MM.1S (cell line): ENCODE data around the gene GABBR1.
"Not testable (repeated sequence)": the region's sequence is repeated elsewhere in the genome, so short reads cannot be mapped to it uniquely, and the experiment has no call there.

Experiments
- DNase-seq: peaks from one replicate; pipeline ENCODE4 v3.0.0-alpha.2; 2015
- H2AFZ ChIP-seq: fragments of 300-600 bp; sonication (generic); 2 replicates; pipeline ENCODE4 v1.6.0; 2016; ENCODE audit warnings: antibody characterized with exemption, low read length
- H3F3A ChIP-seq: fragments of 300-600 bp; sonication (generic); 2 replicates; pipeline ENCODE4 v1.6.1; 2016; ENCODE audit warnings: mild to moderate bottlenecking, antibody characterized with exemption, low read length, moderate library complexity, mixed read lengths; ENCODE audit not compliant: insufficient read depth
- H3K27ac ChIP-seq: fragments of 300-600 bp; sonication (generic); 2 replicates; pipeline ENCODE4 v1.5.1; 2016; ENCODE audit warnings: mild to moderate bottlenecking, low read length
- H3K27me3 ChIP-seq: fragments of 300-600 bp; sonication (generic); replicated peaks from 2 replicates; pipeline ENCODE4 v1.6.0; 2016; ENCODE audit warnings: low read length; ENCODE audit not compliant: insufficient read depth
- H3K36me3 ChIP-seq: fragments of 300-600 bp; sonication (generic); replicated peaks from 2 replicates; pipeline ENCODE4 v1.6.1; 2016; ENCODE audit warnings: mild to moderate bottlenecking, low read length, mixed read lengths; ENCODE audit not compliant: insufficient read depth
- H3K4me1 ChIP-seq: fragments of 300-600 bp; sonication (generic); 2 replicates; pipeline ENCODE4 v1.6.1; 2016; ENCODE audit warnings: low read length, mixed read lengths
- H3K4me2 ChIP-seq: fragments of 300-600 bp; sonication (generic); 2 replicates; pipeline ENCODE4 v1.6.0; 2016; ENCODE audit warnings: low read depth, low read length
- H3K4me3 ChIP-seq: fragments of 300-600 bp; sonication (generic); 2 replicates; pipeline ENCODE4 v1.5.1; 2016; ENCODE audit warnings: low read length, mixed read lengths
- H3K79me2 ChIP-seq: fragments of 300-600 bp; sonication (generic); 2 replicates; pipeline ENCODE4 v1.6.1; 2016; ENCODE audit warnings: mixed run types, low read length, mixed read lengths
- H3K9ac ChIP-seq: fragments of 300-600 bp; sonication (generic); 2 replicates; pipeline ENCODE4 v1.6.1; 2016; ENCODE audit warnings: low read length, mixed read lengths
- H3K9me2 ChIP-seq: fragments of 300-600 bp; sonication (generic); replicated peaks from 2 replicates; pipeline ENCODE4 v1.6.1; 2016; ENCODE audit warnings: mild to moderate bottlenecking, low read length, mixed read lengths; ENCODE audit not compliant: insufficient read depth
- H3K9me3 ChIP-seq: fragments of 300-600 bp; sonication (generic); replicated peaks from 2 replicates; pipeline ENCODE4 v1.6.1; 2016; ENCODE audit warnings: mild to moderate bottlenecking, low read length, mixed read lengths; ENCODE audit not compliant: insufficient read depth
- H4K20me1 ChIP-seq: fragments of 300-600 bp; sonication (generic); 2 replicates; pipeline ENCODE4 v1.6.1; 2016; ENCODE audit warnings: mild to moderate bottlenecking, low read length, moderate library complexity, mixed read lengths; ENCODE audit not compliant: insufficient read depth
- EZH2 ChIP-seq: fragments of 300-600 bp; sonication (generic); optimal IDR thresholded peaks from 2 replicates; pipeline ENCODE3; 2017; ENCODE audit warnings: low read depth, mild to moderate bottlenecking, antibody characterized with exemption, low read length, mixed read lengths
- EZH2phosphoT487 ChIP-seq: fragments of 300-600 bp; sonication (generic); IDR thresholded peaks from 2 replicates; pipeline ENCODE4 v1.6.1; 2018; ENCODE audit warnings: antibody characterized with exemption, low read length
- TF ChIP-seq, protein P1 (sequence below): fragments of 300-600 bp; sonication (generic); IDR thresholded peaks from 2 replicates; pipeline ENCODE4 v1.5.1; 2016; ENCODE audit warnings: antibody characterized with exemption, low read length, mixed read lengths

The GABBR1 gene

DNA sequence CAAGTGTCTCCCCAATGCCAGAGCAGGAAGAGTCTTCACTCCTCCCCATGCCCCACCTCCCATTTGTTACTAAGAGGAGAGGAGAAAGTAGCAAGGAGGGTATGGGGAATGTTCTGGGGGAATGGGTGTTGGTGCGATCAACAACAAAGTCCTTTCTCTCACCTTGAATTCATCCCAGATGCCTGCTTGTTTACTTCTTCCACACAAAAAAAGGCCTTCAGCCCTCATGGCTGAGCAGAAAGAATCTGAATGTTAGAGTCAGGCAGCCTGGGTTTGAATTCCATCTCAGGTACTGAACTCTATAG is 33.8 kb upstream of the GABBR1 start:
- Histone ChIP-seq H3F3A (no peaks in the 10 kb centered on the region), H3K27me3 (no peaks in the 10 kb centered on the region), H3K36me3 (no peaks in the 10 kb centered on the region), H3K4me2 (no peak overlapping the region), H3K9me3 (no peaks in the 10 kb centered on the region), H3K27ac (no peak overlapping the region), H3K9ac (no peak overlapping the region), H4K20me1 (no peaks in the 10 kb centered on the region), H2AFZ (no peak overlapping the region), H3K4me1 (no peaks in the 10 kb centered on the region), H3K4me3 (no peak overlapping the region), H3K79me2 (no peaks in the 10 kb centered on the region), H3K9me2 (no peaks in the 10 kb centered on the region)
- no peak for DNase-seq
- no peak for TF ChIP-seq EZH2phosphoT487
- TF ChIP-seq, protein P1, sequence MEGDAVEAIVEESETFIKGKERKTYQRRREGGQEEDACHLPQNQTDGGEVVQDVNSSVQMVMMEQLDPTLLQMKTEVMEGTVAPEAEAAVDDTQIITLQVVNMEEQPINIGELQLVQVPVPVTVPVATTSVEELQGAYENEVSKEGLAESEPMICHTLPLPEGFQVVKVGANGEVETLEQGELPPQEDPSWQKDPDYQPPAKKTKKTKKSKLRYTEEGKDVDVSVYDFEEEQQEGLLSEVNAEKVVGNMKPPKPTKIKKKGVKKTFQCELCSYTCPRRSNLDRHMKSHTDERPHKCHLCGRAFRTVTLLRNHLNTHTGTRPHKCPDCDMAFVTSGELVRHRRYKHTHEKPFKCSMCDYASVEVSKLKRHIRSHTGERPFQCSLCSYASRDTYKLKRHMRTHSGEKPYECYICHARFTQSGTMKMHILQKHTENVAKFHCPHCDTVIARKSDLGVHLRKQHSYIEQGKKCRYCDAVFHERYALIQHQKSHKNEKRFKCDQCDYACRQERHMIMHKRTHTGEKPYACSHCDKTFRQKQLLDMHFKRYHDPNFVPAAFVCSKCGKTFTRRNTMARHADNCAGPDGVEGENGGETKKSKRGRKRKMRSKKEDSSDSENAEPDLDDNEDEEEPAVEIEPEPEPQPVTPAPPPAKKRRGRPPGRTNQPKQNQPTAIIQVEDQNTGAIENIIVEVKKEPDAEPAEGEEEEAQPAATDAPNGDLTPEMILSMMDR, result no peak
- TF ChIP-seq EZH2, result no peak

DNA sequence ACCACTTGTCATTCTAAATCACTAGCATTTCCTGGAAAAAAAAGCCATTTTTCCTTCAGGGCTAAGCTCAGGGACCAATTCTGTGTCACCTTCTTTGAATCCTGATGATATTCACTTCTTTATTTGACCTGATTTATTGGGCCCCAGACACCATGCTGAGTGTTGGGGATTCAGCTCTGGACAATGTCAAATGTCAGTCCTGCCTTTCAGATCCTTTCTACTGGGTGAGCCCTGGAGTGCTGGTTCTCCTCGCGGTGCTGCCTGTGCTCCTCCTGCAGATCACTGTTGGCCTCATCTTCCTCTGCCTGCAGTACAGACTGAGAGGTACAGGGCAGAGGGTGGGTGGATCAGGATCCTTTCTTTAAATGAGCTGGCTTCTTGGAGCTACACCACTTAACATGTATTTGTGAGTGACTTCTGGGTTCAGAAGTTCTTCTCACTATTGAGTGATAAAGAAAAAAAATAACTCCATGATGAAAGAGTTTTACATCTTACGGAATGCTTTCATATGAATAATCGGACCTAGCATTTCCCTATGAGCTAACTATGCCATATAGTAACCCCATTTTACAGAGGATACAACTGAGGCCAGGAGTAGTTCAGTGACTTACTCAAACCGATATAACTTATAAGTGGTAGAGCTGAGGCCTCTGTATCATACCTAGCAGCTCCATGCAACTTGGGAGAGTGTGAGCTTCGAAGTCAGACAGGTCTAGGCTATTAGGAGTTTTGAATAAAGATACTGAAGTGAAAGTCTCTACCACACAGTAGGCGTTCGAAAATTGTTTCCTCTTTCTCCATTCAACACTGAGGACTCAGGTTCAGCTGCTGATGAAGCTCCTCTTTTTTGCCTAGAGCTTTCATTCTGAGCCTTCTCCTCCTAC is 33.2 kb upstream of the GABBR1 start:
- Histone ChIP-seq H3K9ac (no peak overlapping the region), H3K4me2 (no peak overlapping the region), H3K4me3 (no peak overlapping the region), H3K9me3 (no peaks in the 10 kb centered on the region), H4K20me1 (no peaks in the 10 kb centered on the region), H3K9me2 (no peaks in the 10 kb centered on the region), H3K27ac (no peak overlapping the region), H3K4me1 (no peaks in the 10 kb centered on the region), H2AFZ (no peak overlapping the region), H3F3A (no peaks in the 10 kb centered on the region), H3K27me3 (no peaks in the 10 kb centered on the region), H3K79me2 (no peaks in the 10 kb centered on the region), H3K36me3 (no peaks in the 10 kb centered on the region)
- no peak for DNase-seq
- TF ChIP-seq, protein P1, result no peak
- TF ChIP-seq EZH2 (no peak), EZH2phosphoT487 (no peak)

DNA sequence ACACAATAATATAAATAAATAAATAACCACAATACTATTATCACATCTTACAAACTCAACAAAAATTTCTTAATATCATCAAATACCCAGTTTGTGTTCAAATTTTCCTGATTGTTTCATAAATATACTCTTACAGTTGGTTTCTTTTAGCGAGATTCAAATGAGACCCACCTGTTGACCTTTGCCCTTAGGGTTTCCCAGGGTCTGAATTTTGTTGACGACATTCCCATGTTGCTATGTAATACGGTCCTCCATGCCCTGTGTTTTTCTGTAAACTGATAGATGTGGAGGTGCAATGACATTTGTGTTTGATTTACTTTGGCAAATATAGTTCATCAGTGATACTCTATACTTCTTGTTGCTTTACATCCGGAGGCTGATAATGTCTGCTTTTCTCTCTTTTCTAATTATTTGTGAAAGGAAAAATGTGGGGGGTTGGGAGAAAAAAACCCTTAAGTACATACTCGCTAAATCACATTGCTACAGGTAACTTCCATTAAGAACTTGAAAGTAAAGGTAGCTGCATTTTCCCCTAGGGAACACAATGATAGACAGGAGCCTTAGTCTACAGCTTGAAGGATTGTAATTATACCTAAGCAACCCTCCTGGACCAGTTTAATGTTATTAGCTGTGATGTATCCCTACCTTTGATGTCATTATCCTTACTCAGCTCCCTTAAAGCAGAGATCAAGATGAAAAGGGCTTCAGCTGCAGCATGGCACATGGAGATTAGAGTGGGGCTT is 30.5 kb upstream of the GABBR1 start:
- no peak for DNase-seq
- Histone ChIP-seq H3K4me1 (no peaks in the 10 kb centered on the region), H3K9me2 (no peaks in the 10 kb centered on the region), H3K9me3 (no peaks in the 10 kb centered on the region), H2AFZ (no peak overlapping the region), H3K27ac (no peak overlapping the region), H3K36me3 (no peaks in the 10 kb centered on the region), H3K4me3 (no peak overlapping the region), H3K4me2 (no peak overlapping the region), H3K9ac (no peak overlapping the region), H3F3A (no peaks in the 10 kb centered on the region), H3K79me2 (no peaks in the 10 kb centered on the region), H3K27me3 (no peaks in the 10 kb centered on the region), H4K20me1 (no peaks in the 10 kb centered on the region)
- TF ChIP-seq EZH2 (no peak), EZH2phosphoT487 (no peak)
- TF ChIP-seq, protein P1, result no peak

DNA sequence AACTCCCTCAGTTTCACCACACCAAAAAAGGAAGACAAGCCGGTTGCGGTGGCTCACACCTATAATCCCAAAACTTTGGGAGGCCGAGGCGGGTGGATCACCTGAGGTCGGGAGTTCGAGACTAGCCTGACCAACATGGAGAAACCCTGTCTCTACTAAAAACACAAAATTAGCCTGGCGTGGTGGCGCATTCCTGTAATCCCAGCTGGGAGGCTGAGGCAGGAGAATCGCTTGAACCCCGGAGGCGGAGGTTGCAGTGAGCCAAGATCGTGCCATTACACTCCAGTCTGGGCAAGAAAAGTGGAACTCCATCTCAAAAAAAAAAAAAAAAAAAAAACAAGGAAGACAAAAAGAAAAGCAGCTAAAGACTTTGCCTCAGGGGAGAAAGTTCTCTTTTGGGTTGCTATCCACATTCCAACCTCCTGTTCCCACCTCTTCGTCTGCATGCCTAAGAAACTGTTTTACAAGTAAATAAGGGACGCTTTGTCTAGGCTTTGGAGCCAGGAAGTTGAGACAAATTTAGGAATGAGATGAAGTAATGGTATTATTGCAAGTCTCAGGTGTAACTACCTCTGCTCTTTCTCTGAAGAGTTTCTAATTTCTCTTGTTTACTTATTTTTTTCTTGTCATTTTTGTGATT is 28.6 kb upstream of the GABBR1 start:
- not testable (repeated sequence) for DNase-seq, H4K20me1 ChIP-seq, H3K9me2 ChIP-seq, H3K79me2 ChIP-seq, H3K4me3 ChIP-seq, H3K4me1 ChIP-seq, H3F3A ChIP-seq, H3K27ac ChIP-seq, H3K36me3 ChIP-seq, H3K27me3 ChIP-seq, H3K9me3 ChIP-seq, H3K4me2 ChIP-seq, H2AFZ ChIP-seq, H3K9ac ChIP-seq
